T-helper 2 cell treated with Interferon-gamma antibody and Interleukin-4, amounts not matched to agents 100 ng/mL and 5 ng/mL, for 36 hours (primary cell): ENCODE results near the gene MIPOL1. TPM values are rescaled to one million over a fixed set of nuclear protein-coding genes. Genes with fewer than 3 reads are reported as not detected.
"Not testable (repeated sequence)": the region's sequence is repeated elsewhere in the genome, so short reads cannot be mapped to it uniquely, and the experiment has no call there.

ENCODE experiments used
- intact Hi-C: fragments of 100-400 bp; cut with micrococcal nuclease; formaldehyde crosslinking; loops from one replicate; pipeline ENCODE4 v1.15.1; 2023
- total RNA-seq: library from RNA; stranded (reverse); gene quantifications from 2 replicates; pipeline ENCODE4 v1.2.3, GENCODE V29; 2022

The MIPOL1 gene
- total RNA-seq, 1 donor from 2014 or later: not detected

DNA sequence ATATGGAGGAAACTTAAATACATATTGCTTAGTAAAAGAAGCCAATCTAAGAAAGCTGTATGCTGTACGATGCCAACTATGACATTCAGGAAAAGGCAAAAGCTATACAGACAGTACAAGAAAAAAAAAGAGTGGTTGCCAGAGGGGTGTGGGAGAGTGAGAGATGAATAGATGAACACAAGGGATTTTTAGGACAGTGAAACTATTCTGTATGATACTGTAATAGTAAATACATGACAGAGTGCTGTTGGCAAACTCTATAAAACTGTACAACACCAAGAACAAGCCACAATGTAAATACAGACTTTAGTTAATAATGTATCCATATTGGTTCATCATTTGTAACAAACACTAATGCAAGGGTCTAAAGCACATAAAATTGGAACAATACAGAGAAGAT is 10.9 kb upstream of the MIPOL1 start:
- intact Hi-C loops: no loop called here

DNA sequence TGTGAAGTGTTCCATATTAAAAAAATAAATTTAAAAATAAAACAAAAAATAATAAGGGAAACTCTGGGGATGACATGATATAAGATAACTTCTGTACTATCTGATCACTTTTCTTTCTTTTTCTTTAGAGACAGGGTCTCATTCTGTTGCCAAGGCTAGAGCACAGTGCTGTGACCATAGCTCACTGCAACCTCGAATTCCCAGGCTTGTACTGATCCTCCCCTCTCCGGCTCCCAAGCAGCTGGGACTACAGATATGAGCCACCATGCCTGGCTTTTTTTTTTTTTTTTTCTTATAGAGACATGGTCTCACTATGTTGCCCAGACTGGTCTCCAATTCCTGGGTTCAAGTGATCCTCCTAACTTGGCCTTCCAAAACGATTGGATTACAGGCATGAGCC is 10.4 kb upstream of the MIPOL1 start:
- intact Hi-C loops: no loop called here

DNA sequence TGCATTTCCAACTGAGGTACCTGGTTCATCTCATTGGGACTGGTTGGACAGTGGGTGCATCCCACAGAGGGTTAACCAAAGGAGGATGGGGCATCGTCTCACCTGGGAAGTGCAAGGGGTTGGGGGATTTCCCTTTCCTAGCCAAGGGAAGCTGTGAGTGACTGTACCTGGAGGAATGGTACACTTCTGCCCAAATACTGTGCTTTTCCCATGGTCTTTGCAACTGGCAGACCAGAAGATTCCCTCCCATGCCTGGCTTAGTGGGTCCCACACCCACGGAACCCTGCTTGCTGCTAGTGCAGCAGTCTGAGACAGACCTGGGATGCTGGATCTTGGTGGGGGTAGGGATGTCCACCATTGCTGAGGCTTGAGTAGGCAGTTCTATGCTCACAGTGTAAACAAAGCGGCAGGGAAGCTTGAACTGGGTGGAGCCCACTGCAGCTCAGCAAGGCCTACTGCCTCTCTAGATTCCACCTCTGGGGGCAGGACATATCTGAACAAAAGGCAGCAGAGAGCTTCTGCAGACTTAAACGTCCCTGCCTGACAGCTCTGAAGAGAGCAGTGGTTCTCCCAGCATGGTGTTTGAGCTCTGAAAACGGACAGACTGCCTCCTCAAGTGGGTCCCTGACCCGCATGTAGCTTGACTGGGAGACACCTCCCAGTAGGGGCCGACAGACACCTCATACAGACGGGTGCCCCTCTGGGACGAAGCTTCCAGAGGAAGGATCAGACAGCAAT is 9.7 kb upstream of the MIPOL1 start:
- intact Hi-C loops: not testable (repeated sequence)

DNA sequence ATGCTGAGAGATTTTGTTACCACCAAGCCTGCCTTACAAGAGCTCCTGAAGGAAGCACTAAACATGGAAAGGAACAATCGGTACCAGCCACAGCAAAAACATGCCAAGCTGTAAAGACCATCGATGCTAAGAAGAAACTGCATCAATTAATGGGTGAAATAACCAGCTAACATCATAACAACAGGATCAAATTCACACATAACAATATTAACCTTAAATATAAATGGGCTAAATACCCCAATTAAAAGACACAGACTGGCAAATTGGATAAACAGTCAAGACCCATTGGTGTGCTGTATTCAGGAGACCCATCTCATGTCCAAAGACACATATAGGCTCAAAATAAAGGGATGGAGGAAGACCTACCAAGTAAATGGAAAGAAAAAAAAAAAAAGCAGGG is 8.0 kb upstream of the MIPOL1 start:
- intact Hi-C loops: not testable (repeated sequence)

DNA sequence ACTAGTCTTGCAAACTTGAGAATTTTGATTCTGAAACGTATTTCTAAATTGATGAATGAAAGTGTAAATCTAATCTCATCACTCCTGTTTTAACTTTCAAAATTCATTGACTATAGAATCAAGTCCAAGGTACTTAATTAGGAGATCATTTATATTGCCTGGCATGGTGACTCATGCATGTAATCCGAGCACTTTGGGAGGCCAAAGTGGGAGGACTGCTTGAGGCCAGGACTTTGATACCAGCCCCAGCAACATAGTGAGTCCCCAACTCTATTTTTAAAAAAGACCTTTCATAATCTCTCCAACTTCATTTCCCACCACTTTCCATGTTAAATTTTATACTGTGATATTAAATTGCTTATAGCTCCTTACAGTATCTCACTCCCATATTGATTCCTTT is 3.0 kb upstream of the MIPOL1 start:
- intact Hi-C loops: no loop called here

DNA sequence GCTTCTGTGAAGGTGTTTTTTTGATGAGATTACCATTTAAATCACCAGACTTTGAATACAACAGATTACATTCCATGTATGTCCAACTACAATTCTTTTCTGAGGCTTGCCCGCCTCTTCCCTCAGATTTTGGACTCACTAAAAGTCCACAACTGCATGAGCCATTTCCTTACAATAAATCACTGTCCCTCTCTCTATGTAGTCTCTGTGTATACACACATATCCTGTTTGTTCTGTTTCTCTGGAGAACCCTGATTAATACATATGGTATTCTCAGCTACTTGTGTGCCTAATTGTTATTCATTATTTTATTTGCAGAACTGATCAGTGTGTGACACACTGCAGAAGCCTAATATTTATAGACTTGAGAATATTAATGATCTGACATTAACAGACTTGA is 2.4 kb upstream of the MIPOL1 start:
- intact Hi-C loops: no loop called here

DNA sequence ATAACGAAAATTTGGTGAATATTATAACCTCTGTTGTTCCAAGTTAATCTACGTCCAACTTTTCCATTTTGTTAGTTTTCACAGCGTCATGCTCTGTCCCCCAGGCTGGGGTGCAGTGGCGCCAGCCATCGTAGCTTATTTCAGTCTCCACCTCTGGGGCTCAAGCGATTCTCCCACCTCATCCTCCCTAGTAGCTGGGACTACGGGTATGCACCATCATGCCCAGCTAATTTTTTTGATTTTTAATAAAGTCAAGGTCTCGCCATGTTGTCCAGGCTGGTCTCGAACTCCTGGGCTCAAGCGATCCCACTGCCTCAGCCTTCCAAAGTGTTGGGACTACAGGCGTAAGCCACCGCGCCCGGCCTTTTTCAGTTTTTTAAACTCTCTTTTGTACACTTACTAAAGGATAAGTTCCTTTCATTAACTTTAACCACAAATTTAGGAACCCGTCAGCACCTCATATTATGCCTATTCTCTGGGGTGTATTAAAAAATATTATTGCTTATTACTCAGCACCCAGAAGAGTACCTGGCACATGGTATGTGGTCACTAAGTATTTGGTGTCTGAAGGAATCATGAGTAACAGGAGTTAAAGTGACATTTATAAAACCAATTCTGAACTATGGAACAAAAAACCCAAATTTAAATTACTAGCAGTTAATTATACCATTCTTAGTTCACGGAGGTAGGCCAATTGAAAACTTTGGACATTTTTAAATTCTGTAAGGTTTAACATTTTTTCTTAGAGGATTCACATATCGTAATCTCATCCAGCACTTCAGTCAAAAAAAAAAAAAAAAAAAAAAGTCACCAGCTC is 925 bp upstream of the MIPOL1 start:
- intact Hi-C loops: no loop called here

DNA sequence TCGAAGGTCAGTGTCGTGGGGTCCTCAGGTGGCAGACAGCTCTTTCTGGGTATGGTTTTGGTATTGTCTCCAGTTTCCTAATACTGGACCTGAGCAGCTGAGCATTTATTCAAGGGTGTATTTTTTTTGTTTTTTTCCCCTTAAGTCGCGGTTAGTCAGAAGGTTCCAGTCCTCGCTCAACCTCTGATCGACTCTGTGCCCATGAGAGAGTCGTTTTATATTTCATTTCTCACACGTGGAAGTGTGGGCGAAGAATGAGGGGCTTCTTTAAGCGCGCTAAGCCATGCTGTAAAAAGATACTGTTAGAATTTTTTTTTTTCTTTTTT is 499 bp downstream of the MIPOL1 start:
- intact Hi-C loops: no loop called here

DNA sequence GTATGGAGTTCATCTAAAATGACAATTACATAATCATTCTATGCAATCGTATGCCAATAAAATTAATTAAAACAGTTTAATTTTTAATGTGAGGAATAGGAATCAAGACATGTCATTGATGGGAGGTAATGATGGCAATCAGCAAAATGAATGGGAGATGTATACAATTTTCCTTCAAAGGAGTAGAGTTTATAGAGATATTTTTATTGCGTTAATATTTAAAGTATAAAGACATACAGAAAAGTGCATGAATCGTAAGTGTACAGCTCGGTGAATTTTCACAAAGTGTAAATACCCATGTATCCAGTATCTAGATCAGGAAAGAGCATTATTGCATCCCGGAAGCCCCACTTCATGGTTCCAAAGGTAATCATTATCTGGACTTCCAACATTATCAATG is 1.2 kb downstream of the MIPOL1 start:
- intact Hi-C loops: no loop called here

DNA sequence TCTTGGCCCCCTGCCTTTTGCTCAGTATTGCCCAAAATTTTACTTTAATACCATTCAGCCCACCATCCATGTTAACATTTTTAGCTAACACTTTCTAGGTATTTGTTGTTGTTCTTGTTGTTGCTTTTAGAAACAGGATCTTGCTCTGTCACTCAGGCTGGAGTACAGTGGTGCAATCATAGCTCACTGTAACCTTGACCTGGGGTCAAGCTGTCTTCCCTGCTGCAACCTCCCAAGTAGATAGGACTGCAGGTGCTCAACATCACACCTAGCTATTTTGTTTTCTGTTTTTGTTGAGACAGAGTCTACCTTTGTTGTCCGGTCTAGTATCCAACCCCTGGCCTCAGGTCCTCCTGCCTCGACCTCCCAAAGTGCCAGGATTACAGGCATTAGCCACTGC is 4.0 kb downstream of the MIPOL1 start:
- intact Hi-C loops: no loop called here

DNA sequence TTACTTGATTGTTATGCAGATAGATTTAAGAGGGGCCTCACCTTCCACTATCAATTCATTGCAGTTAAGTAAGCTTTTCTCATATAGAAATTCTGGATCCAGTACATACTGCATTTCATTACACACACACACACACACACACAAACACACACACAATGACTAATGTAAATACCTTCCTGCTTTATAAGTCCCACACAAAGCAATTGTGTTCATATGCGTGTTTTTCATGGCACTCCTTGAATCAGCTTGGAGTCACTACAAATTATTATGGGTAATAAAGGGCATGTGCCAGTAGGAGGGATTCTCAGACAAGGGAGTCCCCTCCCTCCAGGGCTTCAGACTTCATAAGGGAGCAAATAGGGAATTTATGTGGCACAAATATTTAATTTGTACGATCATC is 4.5 kb downstream of the MIPOL1 start:
- intact Hi-C loops: no loop called here

DNA sequence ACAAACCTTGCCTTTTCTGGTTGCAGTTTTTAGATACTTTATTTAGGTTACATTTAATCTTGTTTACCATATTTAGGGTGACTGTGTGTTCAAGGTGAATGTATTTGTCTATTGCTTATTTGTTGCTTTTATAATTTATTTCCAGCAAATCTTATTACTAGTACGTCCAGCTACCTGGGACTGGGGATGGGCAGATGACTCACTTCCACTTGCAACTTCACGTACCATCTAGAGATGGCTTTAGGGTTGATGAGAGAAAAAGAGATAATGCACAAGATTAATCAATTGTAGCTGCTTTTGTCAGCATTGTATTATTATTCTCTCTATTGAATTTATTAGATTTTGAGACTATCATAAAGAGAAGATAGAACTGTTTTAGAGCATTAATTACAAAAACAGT is 5.1 kb downstream of the MIPOL1 start:
- intact Hi-C loops: no loop called here

DNA sequence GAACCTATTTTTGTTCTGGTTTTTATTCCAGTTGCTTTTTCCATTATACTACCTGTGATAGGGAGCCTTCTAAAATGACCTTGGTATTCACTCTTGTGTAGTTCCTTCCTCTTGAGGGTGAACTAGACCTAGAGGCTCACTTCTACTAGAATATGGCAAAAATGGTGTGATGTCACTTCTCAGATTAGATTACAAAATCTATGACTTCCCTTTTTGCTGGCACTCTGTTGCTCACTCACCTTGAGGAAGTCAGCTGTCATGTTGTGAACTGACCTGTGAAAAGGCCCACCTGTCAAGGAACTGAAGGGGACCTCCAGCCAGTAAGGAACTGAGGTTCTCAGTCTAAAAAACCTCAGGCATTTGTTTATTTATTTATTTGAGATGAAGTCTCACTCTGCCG is 5.7 kb downstream of the MIPOL1 start:
- intact Hi-C loops: no loop called here

DNA sequence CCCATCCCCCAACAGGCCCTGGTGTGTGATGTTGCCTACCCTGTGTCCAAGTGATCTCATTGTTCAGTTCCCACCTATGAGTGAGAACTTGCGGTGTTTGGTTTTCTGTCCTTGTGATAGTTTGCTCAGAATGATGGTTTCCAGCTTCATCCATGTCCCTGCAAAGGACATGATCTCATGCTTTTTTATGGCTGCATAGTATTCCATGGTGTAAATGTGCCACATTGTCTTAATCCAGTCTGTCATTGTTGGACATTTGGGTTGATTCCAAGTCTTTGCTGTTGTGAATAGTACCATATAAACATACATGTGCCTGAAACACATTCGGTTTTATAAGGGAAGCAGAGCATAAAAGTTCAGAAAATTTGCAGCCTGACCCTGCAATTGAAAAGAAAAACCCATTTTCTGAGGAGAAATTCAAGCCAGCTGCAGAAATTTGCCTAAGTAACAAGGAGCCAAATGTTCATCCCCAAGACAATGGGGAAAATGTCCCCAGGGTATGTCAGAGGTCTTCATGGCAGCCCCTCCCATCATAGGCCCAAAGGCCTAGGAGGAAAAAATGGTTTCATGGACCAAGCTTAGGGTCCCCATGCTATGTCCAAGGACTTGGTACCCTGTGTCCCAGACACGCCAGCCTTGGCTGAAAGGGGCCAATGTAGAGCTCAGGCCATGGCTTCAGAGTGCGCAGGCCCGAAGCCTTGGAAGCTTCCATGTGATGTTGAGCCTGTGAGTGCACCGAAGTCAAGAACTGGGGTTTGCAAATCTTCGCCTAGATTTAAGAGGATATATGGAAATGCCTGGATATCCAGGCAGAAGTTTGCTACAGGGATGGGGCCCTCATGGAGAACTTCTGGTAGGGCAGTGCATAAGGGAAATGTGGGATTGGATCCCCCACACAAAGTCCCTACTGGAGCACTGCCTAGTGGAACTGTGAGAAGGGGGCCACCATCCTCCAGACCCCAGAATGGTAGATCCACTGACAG is 8.2 kb downstream of the MIPOL1 start:
- intact Hi-C loops: not testable (repeated sequence)

DNA sequence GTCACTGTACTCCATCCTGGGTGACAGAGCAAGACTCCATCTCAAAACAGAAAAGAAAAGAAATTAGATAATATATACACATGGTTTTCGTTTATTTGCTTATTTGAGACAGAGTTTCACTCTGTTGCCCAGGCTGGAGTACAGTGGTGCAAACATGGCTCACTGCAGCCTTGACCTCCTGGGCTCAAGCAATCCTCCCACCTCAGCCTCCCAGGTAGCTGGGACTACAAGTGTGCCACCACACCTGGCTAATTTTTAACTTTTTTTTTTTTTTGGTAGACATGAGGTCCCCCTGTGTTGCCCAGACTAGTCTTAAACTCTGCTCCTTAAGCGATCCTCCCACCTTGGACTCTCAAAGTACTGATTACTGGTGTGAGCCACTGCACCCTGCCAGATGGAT is 11.9 kb downstream of the MIPOL1 start:
- intact Hi-C loops: not testable (repeated sequence)

DNA sequence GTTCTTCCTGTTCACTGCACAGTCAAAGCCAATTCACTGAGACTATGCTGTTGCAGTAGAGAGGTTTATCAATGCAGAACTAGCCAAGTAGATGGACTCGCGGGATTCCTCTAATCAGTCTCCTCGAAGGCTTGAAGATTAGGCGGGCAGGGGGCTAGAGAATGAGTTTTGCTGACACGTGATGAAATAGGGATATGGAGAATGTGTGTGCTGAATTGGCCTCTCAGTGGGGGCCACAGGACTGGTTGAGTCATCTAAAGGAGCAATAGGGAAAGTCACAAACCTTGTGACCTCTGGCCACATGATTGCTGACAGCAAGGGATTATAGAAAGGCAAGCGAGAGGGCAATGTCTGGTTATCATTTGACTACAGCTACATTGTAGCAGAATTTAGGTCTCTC is 12.7 kb downstream of the MIPOL1 start:
- intact Hi-C loops: no loop called here

DNA sequence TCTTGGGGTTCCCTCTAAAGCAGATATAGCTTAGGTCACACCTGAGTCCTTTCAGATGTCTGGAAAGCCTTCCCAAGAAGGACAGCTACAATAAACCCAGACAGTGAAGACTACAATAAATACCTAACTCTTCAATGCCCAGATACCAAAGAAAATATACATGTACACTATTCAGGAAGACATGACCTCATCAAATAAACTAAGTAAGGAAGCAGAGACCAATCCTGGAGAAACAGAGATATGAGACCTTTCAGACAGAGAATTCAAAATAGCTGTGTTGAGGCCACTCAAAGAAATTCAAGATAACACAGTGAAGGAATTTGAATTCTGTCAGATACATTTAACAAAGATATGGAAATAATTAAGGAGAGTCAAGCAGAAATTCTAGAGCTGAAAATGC is 15.3 kb downstream of the MIPOL1 start:
- intact Hi-C loops: no loop called here

DNA sequence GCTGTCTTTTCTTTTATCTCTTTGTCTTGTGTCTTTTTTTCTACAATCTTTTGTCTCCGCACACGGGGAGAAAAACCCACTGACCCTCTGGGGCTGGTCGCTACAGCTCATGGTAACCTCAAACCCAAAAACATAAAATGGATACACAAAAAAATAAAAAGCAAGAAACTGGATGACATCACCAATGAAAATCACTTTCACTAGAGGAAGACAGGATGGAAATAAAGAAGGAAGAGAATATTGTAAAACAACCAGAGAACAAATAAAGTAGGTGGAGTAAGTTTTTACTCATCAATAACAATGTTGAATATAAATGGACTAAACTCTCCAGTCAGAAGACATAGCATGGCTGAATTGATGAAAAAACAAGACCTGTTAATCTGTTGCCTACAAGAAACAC is 17.6 kb downstream of the MIPOL1 start:
- intact Hi-C loops: no loop called here

DNA sequence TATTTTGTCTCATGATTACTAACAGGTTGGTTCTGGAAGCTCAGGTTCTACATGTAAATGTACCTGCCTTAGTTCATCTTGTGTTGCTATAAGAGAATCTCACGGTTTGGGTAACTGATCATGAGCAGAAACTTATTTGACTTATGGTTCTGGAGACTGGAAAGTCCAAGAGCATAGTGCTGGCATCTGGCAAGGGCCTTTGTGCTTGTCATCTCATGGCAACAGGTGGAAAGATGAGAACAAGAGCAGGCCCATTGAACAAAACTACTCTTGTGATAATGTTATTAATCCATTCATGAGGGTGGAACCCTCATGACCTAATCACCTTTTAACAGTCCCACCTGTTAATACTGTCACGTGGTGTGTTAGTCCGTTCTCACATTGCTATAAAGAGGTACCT is 23.3 kb downstream of the MIPOL1 start:
- intact Hi-C loops: no loop called here

DNA sequence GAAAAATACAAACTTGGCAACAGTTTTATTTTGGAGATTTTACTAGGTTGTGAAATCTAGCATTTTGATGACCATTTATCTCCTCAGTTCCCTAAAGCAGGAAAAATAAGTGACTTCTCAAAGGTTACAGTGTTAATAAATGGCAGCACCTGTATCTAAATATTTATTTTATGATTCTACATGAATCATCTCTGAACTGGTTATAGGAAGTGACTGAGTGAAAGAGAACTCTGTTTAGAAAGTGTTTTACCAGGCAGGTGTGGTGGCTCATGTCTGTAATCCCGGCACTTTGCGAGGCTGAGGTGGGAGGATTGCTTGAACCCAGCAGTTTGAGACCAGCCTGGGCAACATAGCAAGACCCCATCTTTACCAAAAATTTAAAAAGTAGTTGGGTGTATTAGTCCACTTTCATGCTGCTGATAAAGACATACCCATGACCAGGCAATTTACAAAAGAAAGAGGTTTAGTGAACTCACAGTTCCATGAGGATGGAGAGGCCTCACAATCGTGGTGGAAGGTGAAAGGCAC is 26.3 kb downstream of the MIPOL1 start:
- intact Hi-C loops: no loop called here

DNA sequence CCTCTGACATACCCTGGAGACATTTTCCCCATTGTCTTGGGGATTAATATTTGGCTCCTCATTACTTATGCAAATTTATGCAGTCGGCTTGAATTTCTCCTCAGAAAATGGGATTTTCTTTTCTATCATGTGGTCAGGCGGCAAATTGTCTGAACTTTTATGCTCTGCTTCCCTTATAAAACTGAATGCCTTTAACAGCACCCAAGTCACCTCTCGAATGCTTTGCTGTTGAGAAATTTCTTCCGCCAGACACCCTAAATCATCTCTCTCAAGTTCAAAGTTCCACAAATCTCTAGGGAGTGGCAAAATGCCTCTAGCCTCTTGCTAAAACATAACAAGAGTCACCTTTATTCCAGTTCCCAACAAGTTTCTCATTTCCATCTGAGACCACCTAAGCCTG is 27.9 kb downstream of the MIPOL1 start:
- intact Hi-C loops: not testable (repeated sequence)
